ENCODE data around the gene ARID5A.

The ARID5A gene

DNA sequence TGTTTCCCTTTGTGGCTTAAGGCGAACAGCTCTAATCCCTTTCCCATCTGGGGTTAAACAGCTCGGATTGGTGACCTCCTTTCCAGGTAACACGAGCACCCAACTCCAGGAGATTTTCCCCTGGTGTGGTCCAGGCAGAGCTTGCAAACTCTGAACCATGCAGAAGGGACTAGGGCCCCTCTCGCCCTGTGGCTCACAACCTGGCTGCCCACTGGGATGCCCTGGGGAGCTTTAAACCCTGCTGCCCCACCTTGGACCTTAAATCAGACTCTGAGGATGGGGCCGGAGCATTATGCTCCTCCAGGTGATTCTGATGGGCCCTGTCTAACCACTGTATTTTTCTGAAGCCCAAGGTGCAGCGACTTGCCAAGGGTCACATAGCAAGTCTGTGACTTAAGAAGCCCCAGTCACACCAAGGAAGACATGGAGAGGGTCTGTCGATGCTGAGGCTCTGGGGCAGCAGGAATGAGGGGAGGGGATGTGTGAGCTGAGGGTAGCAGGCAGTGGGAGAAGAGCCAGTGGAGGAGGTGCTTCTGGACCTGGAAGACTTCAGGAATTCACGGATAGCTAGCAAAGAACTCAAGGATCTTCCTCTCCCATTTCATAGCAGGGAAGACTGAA, 5.9 kb downstream of the ARID5A start:
- Mint-ChIP-seq H3K4me1 (peaks cover 65% of the 10 kb centered on the region), H3K4me3 (no peak overlapping the region), H3K36me3 (ENCODE audit: insufficient read depth) (peaks cover 57% of the 10 kb centered on the region), H3K27ac (ENCODE audit: low read depth) (peak overlapping the region; percentile 17), H3K27me3 (no peaks in the 10 kb centered on the region), H3K9me3 (no peaks in the 10 kb centered on the region)
- ATAC-seq (replicated peaks; ENCODE audit: extremely low read depth, poor library complexity, severe bottlenecking): no peak
- no peak for DNase-seq (ENCODE audit: low spot score in 2 of 2)

DNA sequence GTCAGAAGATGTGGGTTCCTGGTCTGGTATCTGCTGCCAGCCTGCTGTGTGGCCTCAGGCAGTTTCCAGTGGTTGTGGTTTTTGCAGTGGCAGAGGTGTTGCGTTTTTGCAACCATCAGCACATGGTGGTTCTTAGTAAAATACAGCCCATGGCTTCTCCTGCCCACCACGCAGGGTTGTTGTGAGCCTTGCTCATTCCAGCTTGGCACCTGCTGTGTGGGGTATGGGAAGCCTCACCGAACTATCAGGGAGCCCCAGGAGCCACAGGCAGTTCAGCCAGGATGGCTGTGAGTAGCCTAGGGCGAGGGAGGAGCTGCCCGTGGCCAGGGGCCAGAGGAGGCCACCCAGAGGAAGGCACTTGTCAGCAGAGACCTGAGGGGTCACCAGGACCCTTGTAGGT, 9.8 kb downstream of the ARID5A start:
- ATAC-seq (replicated peaks; ENCODE audit: extremely low read depth, poor library complexity, severe bottlenecking) (peak; percentile 48), DNase-seq (ENCODE audit: low spot score in 2 of 2) (no peak)
- peak overlapping the region; percentile 85 for H3K27ac Mint-ChIP-seq (ENCODE audit: low read depth)
- peak overlapping the region; percentile 65 for H3K4me3 Mint-ChIP-seq
- no peaks in the 10 kb centered on the region for H3K27me3 Mint-ChIP-seq
- H3K4me1 Mint-ChIP-seq: peaks cover 47% of the 10 kb centered on the region
- no peaks in the 10 kb centered on the region for H3K9me3 Mint-ChIP-seq
- H3K36me3 Mint-ChIP-seq (ENCODE audit: insufficient read depth): peaks cover 53% of the 10 kb centered on the region

DNA sequence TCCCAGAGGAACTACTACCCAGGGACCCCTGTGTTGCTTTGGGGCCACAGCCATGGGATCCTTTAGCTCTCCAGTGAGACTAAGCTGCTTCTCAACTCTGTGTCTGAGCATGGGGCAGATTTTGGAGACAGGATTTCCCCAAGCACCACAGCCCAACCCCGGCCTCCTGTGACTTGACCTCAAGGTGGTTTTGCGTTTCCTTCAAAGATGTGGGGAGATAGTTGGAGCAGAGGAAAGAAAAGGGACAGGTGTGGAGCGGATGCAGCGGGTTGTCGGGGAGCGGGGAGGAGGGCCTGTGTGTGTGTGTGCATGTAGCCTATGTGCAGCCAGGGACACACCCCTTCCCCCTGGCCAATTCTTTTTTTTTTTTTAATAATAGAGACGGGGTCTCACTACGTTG, 10.2 kb downstream of the ARID5A start:
- H3K9me3 Mint-ChIP-seq: no peaks in the 10 kb centered on the region
- no peaks in the 10 kb centered on the region for H3K27me3 Mint-ChIP-seq
- H3K36me3 Mint-ChIP-seq (ENCODE audit: insufficient read depth): peaks cover 52% of the 10 kb centered on the region
- no peak for ATAC-seq (replicated peaks; ENCODE audit: extremely low read depth, poor library complexity, severe bottlenecking)
- peaks cover 47% of the 10 kb centered on the region for H3K4me1 Mint-ChIP-seq
- H3K4me3 Mint-ChIP-seq: peak overlapping the region; percentile 65
- H3K27ac Mint-ChIP-seq (ENCODE audit: low read depth): peak overlapping the region; percentile 85
- DNase-seq (ENCODE audit: low spot score in 2 of 2): no peak

DNA sequence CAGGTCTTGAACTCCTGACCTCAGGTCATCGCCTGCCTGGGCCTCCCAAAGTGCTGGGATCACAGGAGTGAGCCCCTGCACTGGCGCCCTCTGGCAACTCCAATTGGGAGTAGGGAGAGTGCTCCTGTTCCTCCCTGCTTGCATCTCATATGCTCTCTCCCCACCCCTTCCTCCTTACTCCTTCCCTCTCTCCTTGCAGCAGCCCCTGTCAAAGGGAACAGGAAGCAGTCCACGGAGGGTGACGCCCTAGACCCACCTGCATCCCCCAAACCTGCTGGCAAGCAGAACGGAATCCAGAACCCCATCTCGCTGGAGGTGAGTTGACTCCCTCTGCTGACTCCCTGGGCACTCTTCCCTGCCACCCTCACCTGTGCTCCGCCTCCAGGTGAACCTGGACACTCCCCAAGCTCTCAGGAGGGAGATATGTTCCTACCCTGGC, 10.7 kb downstream of the ARID5A start:
- no peak for ATAC-seq (replicated peaks; ENCODE audit: extremely low read depth, poor library complexity, severe bottlenecking)
- H3K4me3 Mint-ChIP-seq: peak overlapping the region; percentile 65
- DNase-seq (ENCODE audit: low spot score in 2 of 2): no peak
- H3K36me3 Mint-ChIP-seq (ENCODE audit: insufficient read depth): peaks cover 53% of the 10 kb centered on the region
- no peaks in the 10 kb centered on the region for H3K27me3 Mint-ChIP-seq
- H3K9me3 Mint-ChIP-seq: no peaks in the 10 kb centered on the region
- H3K4me1 Mint-ChIP-seq: peaks cover 47% of the 10 kb centered on the region
- peak overlapping the region; percentile 85 for H3K27ac Mint-ChIP-seq (ENCODE audit: low read depth)

DNA sequence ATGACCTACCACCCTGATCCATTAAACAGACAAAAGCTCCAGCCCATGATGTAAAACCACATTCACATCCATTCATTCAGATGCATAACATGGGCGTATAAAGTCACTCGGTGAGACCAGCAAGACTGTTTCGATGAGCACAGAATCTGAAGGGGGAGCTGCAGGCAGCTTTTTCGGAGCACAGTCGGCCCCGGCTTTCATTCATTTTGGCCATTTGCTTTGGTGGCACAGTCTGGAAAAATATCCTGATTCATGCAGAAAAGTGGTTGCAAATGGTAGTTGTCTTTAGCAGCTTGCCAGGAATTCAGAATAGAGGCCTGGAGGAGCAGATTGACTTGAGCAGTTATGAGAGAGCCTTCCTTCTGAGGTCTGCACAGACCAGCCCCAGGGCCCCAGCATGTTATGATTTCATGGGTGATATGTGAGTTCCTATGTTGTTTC, 11.2 kb downstream of the ARID5A start:
- DNase-seq (ENCODE audit: low spot score in 2 of 2) (no peak), ATAC-seq (replicated peaks; ENCODE audit: extremely low read depth, poor library complexity, severe bottlenecking) (no peak)
- Mint-ChIP-seq H3K4me3 (peak overlapping the region; percentile 65), H3K9me3 (no peaks in the 10 kb centered on the region), H3K27ac (ENCODE audit: low read depth) (peak overlapping the region; percentile 85), H3K4me1 (peaks cover 43% of the 10 kb centered on the region), H3K36me3 (ENCODE audit: insufficient read depth) (peaks cover 52% of the 10 kb centered on the region), H3K27me3 (no peaks in the 10 kb centered on the region)

DNA sequence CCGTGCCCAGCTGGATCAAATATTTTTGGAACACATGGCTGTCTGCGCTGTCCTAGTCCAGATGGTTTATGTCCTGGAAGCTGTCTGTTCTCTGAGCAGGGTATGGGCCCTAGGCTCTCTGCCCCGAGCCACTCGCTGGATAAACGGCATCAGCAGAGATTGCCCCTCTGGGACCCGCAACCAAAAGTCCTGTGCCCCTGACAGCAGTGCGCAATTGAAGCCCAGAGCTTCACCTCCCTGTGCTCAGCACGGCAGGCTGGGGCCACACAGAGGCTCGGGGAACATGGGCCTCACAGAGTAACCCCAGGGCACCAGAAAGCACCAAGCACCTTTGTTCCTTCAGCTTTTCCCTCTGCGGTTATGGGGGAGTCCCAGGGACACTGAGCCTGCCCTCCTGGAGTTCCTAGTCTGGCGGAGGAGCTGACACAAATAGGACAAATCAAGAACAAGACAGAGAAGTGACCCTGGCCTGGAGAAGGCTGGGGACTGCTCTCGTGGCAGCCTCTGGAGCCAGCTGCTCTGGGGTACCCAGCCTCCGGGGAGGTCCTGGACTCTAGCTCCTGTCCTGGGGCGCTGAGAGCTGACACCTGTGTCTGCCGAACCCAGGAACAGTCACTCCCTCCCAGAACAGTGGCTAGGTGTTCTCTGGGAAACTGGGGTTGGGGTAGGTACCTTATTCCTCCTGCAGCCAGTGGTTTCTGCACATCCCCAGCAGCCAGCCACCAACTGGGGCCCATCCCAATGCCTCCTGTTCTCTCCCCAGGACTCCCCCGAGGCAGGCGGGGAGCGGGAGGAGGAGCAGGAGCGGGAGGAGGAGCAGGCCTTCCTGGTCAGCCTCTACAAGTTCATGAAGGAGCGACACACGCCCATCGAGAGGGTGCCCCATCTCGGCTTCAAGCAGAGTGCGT, 12.3 kb downstream of the ARID5A start:
- DNase-seq (ENCODE audit: low spot score in 2 of 2) (no peak), ATAC-seq (replicated peaks; ENCODE audit: extremely low read depth, poor library complexity, severe bottlenecking) (no peak)
- H3K9me3 Mint-ChIP-seq: no peaks in the 10 kb centered on the region
- no peak overlapping the region for H3K4me3 Mint-ChIP-seq
- no peaks in the 10 kb centered on the region for H3K27me3 Mint-ChIP-seq
- H3K27ac Mint-ChIP-seq (ENCODE audit: low read depth): no peak overlapping the region
- peaks cover 46% of the 10 kb centered on the region for H3K4me1 Mint-ChIP-seq
- peaks cover 56% of the 10 kb centered on the region for H3K36me3 Mint-ChIP-seq (ENCODE audit: insufficient read depth)

DNA sequence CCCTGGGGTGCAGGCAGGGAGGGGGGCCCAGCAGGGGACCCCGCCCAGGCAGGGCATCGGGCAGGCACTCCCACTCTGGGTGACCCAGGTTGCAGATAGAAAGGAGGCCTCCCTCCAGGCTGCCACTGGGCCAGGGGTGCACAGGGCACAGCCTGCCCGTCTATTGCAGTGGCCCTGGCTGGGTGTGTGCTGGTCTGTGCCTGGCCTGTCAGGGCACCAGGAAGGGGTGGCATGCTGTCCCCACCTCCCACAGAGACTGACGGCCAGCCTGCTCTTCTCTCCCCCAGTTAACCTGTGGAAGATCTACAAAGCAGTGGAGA, 12.9 kb downstream of the ARID5A start:
- no peaks in the 10 kb centered on the region for H3K9me3 Mint-ChIP-seq
- H3K4me1 Mint-ChIP-seq: peaks cover 40% of the 10 kb centered on the region
- ATAC-seq (replicated peaks; ENCODE audit: extremely low read depth, poor library complexity, severe bottlenecking) (no peak), DNase-seq (ENCODE audit: low spot score in 2 of 2) (no peak)
- no peak overlapping the region for H3K27ac Mint-ChIP-seq (ENCODE audit: low read depth)
- H3K27me3 Mint-ChIP-seq: no peaks in the 10 kb centered on the region
- H3K4me3 Mint-ChIP-seq: no peak overlapping the region
- peaks cover 56% of the 10 kb centered on the region for H3K36me3 Mint-ChIP-seq (ENCODE audit: insufficient read depth)

DNA sequence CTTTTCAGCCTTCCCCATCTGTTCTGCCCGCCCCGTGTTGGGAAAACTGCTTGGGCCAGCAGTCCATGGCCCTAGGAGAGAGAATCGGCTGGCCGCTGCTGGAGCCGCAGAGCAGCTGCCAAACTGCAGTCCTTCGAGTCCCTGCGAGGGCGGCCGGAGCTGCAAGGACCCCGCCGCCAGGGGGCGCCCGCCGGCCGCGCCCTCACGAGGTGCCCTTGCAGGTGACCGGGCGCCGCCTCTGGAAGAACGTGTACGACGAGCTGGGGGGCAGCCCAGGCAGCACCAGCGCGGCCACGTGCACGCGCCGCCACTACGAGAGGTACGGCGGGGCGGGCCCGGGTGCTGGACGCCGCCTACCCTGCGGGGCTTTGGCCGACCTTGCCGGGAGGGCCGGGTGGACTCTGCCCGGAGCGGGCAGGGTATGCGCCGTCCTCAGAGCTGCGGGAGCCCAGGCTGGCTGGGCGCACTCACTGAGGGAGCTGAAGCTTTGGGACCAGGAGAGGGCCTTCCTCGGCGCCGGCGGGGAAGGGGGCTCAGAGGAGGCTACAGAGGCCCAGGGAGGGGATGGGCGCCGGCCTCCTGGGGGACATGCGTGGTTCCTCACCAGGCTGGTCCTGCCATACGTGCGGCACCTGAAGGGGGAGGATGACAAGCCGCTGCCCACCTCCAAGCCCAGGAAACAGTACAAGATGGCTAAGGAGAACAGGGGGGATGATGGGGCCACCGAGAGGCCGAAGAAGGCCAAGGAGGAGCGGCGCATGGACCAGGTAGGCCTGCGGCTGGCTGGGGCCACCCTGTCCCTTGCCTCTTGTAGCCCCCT, 13.6 kb downstream of the ARID5A start:
- Mint-ChIP-seq H3K27ac (ENCODE audit: low read depth) (peak overlapping the region; percentile 41), H3K9me3 (no peaks in the 10 kb centered on the region), H3K27me3 (no peaks in the 10 kb centered on the region), H3K4me1 (peaks cover 35% of the 10 kb centered on the region), H3K36me3 (ENCODE audit: insufficient read depth) (peaks cover 51% of the 10 kb centered on the region), H3K4me3 (no peak overlapping the region)
- DNase-seq (ENCODE audit: low spot score in 2 of 2) (no peak), ATAC-seq (replicated peaks; ENCODE audit: extremely low read depth, poor library complexity, severe bottlenecking) (no peak)

DNA sequence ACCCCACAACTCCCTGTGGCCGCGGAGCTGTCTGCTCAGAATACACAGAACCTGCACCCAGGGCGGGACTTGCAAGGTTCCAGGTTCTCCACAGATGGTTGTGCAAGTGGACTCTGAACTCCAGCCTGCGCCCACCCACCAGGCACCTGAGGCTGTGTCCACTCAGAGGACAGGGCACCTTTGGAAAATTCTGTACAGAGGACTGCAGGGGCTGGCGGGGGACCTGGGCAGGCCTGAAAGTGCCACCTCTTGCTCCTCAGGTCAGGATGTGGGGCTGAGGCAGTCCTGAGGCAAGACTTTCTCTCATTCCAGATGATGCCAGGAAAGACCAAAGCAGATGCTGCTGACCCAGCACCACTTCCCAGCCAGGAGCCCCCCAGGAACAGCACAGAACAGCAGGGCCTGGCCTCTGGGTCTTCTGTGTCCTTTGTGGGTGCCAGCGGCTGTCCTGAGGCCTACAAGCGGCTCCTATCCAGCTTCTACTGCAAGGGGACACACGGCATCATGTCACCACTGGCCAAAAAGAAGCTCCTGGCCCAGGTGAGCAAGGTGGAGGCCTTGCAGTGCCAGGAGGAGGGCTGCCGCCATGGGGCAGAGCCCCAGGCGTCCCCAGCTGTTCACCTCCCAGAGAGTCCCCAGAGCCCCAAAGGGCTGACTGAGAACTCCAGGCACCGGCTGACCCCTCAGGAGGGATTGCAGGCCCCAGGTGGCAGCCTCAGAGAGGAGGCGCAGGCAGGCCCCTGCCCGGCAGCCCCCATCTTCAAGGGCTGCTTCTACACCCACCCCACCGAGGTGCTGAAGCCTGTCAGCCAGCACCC, 14.4 kb downstream of the ARID5A start:
- peaks cover 45% of the 10 kb centered on the region for H3K36me3 Mint-ChIP-seq (ENCODE audit: insufficient read depth)

DNA sequence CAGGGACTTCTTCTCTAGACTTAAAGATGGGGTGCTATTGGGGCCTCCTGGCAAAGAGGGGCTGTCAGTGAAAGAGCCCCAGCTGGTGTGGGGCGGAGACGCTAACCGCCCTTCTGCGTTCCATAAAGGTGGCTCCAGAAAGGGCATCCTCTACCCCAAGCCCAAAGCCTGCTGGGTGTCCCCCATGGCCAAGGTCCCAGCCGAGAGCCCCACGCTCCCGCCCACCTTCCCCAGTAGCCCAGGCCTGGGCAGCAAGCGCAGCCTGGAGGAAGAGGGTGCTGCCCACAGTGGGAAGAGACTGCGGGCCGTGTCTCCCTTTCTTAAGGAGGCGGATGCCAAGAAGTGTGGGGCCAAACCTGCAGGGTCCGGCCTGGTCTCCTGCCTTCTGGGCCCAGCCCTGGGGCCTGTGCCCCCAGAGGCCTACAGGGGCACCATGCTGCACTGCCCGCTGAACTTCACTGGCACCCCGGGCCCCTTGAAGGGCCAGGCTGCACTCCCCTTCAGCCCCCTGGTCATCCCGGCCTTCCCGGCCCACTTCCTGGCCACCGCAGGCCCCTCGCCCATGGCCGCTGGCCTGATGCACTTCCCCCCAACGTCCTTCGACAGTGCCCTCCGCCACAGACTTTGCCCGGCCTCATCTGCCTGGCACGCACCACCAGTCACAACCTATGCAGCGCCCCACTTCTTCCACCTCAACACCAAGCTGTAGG, 15.2 kb downstream of the ARID5A start:
- Mint-ChIP-seq H3K4me3 (no peak overlapping the region), H3K36me3 (ENCODE audit: insufficient read depth) (peaks cover 42% of the 10 kb centered on the region), H3K27ac (ENCODE audit: low read depth) (peak overlapping the region; percentile 59), H3K27me3 (no peaks in the 10 kb centered on the region), H3K4me1 (peaks cover 25% of the 10 kb centered on the region), H3K9me3 (no peaks in the 10 kb centered on the region)
- ATAC-seq (replicated peaks; ENCODE audit: extremely low read depth, poor library complexity, severe bottlenecking) (no peak), DNase-seq (ENCODE audit: low spot score in 2 of 2) (no peak)

More for the DNA sequence above, 14.4 kb downstream of the ARID5A start:
- H3K27ac Mint-ChIP-seq (ENCODE audit: low read depth): peak overlapping the region; percentile 59
- ATAC-seq (replicated peaks; ENCODE audit: extremely low read depth, poor library complexity, severe bottlenecking) (no peak), DNase-seq (ENCODE audit: low spot score in 2 of 2) (no peak)
- no peak overlapping the region for H3K4me3 Mint-ChIP-seq
- no peaks in the 10 kb centered on the region for H3K9me3 Mint-ChIP-seq
- peaks cover 33% of the 10 kb centered on the region for H3K4me1 Mint-ChIP-seq
- no peaks in the 10 kb centered on the region for H3K27me3 Mint-ChIP-seq

DNA sequence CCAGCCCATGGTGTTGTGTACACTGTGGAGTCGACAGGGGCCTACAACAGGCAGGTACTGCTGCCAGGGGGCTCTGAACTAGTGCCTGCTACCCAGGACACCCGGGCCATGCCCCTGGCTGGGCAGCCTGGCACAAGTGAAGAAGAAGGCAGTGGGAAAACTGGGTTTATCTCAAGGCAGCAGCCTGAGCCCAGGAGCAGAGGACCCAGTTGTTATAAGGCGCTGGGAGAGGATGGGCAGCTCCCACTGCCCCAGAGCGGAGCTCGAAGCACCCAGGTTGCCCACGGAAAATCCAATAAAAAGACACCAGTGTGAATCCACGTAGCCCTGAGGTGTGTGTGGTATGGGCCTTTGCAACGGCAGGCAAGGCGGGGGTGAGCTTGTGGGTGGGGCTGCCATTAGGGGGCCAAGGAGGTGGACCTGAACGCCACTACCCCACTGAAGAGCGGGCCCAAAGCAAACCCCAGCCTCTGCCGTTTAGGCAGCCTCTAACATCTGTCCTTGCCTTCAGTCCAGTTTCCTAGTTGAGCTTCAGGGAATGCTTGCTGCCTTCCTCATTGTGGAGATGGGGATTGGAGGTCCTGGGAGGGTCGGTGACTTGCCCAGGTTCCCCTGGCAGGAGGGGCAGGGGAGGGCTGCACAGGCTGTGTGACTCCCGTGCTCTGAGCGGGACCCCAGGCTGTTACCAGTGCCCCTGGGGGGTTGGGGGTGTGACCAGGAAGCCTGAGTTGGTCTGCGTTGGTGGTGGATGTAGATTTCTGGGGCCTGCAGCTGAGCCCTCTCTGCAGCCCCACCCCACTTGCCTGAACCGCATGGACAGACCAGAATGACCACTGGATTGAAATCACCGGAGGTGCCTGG, 16.0 kb downstream of the ARID5A start:
- H3K9me3 Mint-ChIP-seq: no peaks in the 10 kb centered on the region
- peak overlapping the region; percentile 52 for H3K4me3 Mint-ChIP-seq
- no peaks in the 10 kb centered on the region for H3K27me3 Mint-ChIP-seq
- H3K4me1 Mint-ChIP-seq: peaks cover 17% of the 10 kb centered on the region
- no peak for DNase-seq (ENCODE audit: low spot score in 2 of 2)
- no peak for ATAC-seq (replicated peaks; ENCODE audit: extremely low read depth, poor library complexity, severe bottlenecking)
- peaks cover 39% of the 10 kb centered on the region for H3K36me3 Mint-ChIP-seq (ENCODE audit: insufficient read depth)
- peak overlapping the region; percentile 59 for H3K27ac Mint-ChIP-seq (ENCODE audit: low read depth)

All from central memory CD8-positive, alpha-beta T cell (primary cell).